Thyroid gland (tissue), 4 donors: ENCODE data around the gene GAB3. TPM values are rescaled to one million over a fixed set of nuclear protein-coding genes. Genes with fewer than 3 reads are reported as not detected.

Experiments
- DNase-seq, 2 donors: peaks; one replicate each; pipeline ENCODE4 v3.0.0-alpha.2; 2019
- H3K27ac ChIP-seq, 3 donors: fragments of 200-600 bp; sonication (generic); 1 replicate in 2 of 3; 2 replicates in 1 of 3; pipeline ENCODE4 v1.5.1; 2016 to 2019; ENCODE audit warnings: mild to moderate bottlenecking in 1 of 3, moderate library complexity in 1 of 3
- H3K27me3 ChIP-seq: fragments of 200-600 bp; sonication (generic); one replicate; pipeline ENCODE4 v1.5.1; 2019
- H3K36me3 ChIP-seq, 2 donors: fragments of 200-600 bp; sonication (generic); one replicate each; pipeline ENCODE4 v1.5.1; 2016 to 2019
- H3K4me1 ChIP-seq, 2 donors: fragments of 200-600 bp; sonication (generic); one replicate each; pipeline ENCODE4 v1.5.1; 2017 to 2019
- H3K4me3 ChIP-seq, 3 donors: fragments of 200-600 bp; sonication (generic); replicated peaks in 1 of 3; 1 replicate in 2 of 3; 2 replicates in 1 of 3; pipeline ENCODE4 v1.5.1; 2016; ENCODE audit warnings: mild to moderate bottlenecking in 1 of 3
- H3K9me3 ChIP-seq: fragments of 200-600 bp; sonication (generic); one replicate; pipeline ENCODE4 v1.5.1; 2017
- POLR2A ChIP-seq, 2 donors: fragments of 450-650 bp; IDR thresholded peaks; one replicate each; pipeline ENCODE4 v1.6.1; 2017; ENCODE audit warnings: antibody characterized with exemption in 2 of 2, mild to moderate bottlenecking in 2 of 2, moderate library complexity in 1 of 2
- WGBS, 2 donors: methylation state at CpG; one replicate each; pipeline ENCODE4 v1.1.5; 2017; 5-methylcytosine and 5-hydroxymethylcytosine counted together
- intact Hi-C: fragments of 100-400 bp; cut with DNase I; formaldehyde crosslinking; loops from one replicate; pipeline ENCODE4 v1.15.1; 2023
- total RNA-seq, 4 donors: library from RNA; depleted of rRNA; stranded (reverse); fragments of >200 nt; gene quantifications; one replicate each; pipeline ENCODE4 v1.2.3, GENCODE V29; 2016
- TF ChIP-seq, protein P1 (sequence below), 6 experiments: fragments of 200-600 bp in 3 of 6; fragments of 450-650 bp in 3 of 6; sonication (generic) in 3 of 6; IDR thresholded peaks; one replicate each; pipeline ENCODE4 v1.5.1; 2016 to 2019; ENCODE audit warnings: antibody characterized with exemption in 6 of 6, mild to moderate bottlenecking in 2 of 6, inconsistent platforms in 1 of 6, moderate library complexity in 1 of 6

The GAB3 gene
- total RNA-seq, 4 donors from 2014 or later = 5.8 to 10.2 (median 8.1) TPM

DNA sequence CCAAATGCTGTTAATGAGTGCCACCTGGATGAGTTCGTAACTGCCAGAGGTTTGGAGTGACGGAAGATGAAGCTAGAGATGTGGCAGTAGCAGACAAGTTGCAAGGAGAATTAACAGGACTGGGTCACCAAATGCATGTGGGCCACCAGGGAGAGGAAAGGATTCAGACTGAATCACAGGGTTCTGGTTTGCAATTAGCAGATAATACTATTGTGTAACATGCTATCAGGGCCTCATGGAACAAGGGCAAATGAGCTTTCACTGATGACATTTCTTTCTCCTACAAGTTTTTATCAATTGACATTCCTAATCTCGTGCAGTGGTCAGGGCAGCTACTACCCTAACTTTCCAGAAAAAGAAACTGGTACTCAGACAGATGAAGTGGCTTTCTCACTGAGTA is 21.4 kb downstream of the GAB3 start:
- Histone ChIP-seq H3K36me3 (no peaks in the 10 kb centered on the region), H3K27me3 (no peaks in the 10 kb centered on the region), H3K9me3 (no peaks in the 10 kb centered on the region), H3K27ac (peak overlapping the region; percentile 71 to 91 (median 79)), H3K4me3 (no peak overlapping the region), H3K4me1 (peaks cover 53 to 65% of the 10 kb centered on the region in 2 donors)
- WGBS, 2 donors = 56 to 58% methylated on average over 3 of the region's 3 CpGs
- DNase-seq = no peak
- TF ChIP-seq POLR2A (IDR thresholded peaks at IDR 0.05) = no peak
- TF ChIP-seq, protein P1, sequence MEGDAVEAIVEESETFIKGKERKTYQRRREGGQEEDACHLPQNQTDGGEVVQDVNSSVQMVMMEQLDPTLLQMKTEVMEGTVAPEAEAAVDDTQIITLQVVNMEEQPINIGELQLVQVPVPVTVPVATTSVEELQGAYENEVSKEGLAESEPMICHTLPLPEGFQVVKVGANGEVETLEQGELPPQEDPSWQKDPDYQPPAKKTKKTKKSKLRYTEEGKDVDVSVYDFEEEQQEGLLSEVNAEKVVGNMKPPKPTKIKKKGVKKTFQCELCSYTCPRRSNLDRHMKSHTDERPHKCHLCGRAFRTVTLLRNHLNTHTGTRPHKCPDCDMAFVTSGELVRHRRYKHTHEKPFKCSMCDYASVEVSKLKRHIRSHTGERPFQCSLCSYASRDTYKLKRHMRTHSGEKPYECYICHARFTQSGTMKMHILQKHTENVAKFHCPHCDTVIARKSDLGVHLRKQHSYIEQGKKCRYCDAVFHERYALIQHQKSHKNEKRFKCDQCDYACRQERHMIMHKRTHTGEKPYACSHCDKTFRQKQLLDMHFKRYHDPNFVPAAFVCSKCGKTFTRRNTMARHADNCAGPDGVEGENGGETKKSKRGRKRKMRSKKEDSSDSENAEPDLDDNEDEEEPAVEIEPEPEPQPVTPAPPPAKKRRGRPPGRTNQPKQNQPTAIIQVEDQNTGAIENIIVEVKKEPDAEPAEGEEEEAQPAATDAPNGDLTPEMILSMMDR (IDR thresholded peaks at IDR 0.05) = no peak
- intact Hi-C loops = no loop called here

DNA sequence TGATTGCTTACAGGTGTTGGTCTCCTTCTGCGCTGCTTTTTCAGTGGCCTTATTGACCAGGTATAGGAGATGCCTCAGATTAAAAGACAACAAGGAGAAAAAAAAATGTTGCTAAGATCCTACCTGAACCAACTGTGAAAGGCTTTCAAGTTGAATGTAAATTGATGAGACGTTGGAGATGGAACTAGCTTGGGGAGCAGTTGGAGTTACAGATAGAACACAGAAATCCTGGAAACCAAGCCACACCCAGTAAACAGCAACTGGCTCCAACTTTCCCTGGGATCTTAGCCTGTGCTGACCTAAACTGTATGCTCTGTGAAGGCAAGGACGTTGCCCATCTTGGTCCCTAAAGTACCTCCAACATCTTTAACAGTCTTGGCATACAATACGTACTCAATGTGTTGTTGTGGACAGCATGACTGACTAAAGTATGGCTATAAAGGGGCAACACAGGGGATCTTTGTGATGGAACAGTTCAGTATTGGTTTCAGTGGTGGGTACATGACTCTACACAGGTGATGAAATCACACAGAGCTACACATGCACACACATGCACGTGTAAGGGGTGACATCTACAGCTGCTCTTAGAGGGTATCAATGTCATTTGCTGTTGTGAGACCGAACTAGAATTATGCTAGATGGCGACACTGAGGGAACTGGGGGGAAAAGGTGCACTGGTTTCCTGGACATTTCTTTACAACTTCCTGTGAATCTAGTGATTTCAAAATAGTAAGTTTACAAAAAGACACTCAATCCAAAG is 22.3 kb downstream of the GAB3 start:
- no peaks in the 10 kb centered on the region for H3K27me3 ChIP-seq
- no peaks in the 10 kb centered on the region for H3K9me3 ChIP-seq
- H3K4me3 ChIP-seq = no peak overlapping the region
- DNase-seq = no peak
- WGBS, 2 donors = 83 to 84% methylated on average over 7 of the region's 7 CpGs
- peaks cover 45 to 56% of the 10 kb centered on the region in 2 donors for H3K4me1 ChIP-seq
- peak overlapping the region; percentile 74 to 91 (median 79) for H3K27ac ChIP-seq
- TF ChIP-seq, protein P1 (IDR thresholded peaks at IDR 0.05) = no peak
- no peak for TF ChIP-seq POLR2A (IDR thresholded peaks at IDR 0.05)
- intact Hi-C loops = no loop called here
- no peaks in the 10 kb centered on the region for H3K36me3 ChIP-seq

DNA sequence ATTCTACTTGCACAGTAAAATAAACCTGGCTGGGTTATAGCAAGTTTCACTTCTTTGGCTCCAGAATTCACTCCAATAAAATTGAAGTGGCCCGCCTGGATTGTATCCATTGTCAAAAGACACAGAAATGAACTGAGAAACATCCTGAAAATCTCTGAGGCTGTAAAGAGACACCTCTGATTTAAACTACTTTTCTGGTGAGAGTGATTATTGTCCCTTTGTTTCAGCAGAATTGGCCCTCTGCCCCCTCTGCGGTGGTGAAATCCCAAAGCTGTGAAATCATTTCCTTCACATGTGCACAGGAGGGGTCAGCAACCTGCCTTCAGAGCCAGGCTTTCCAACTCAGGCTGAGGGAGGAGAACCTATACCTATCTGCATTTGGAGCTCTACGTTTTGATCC is 23.0 kb downstream of the GAB3 start:
- H3K4me1 ChIP-seq = peaks cover 37 to 56% of the 10 kb centered on the region in 2 donors
- peak; percentile 61 to 65 for DNase-seq
- H3K9me3 ChIP-seq = no peaks in the 10 kb centered on the region
- H3K36me3 ChIP-seq = no peaks in the 10 kb centered on the region
- H3K27ac ChIP-seq = peak overlapping the region; percentile 74 to 91 (median 79)
- no peak overlapping the region for H3K4me3 ChIP-seq
- 37 to 39% methylated on average over 3 of the region's 3 CpGs for whole genome bisulfite sequencing, 2 donors
- no peak for TF ChIP-seq POLR2A (IDR thresholded peaks at IDR 0.05)
- TF ChIP-seq, protein P1 (IDR thresholded peaks at IDR 0.05) = no peak
- no peaks in the 10 kb centered on the region for H3K27me3 ChIP-seq
- intact Hi-C loops = no loop called here

DNA sequence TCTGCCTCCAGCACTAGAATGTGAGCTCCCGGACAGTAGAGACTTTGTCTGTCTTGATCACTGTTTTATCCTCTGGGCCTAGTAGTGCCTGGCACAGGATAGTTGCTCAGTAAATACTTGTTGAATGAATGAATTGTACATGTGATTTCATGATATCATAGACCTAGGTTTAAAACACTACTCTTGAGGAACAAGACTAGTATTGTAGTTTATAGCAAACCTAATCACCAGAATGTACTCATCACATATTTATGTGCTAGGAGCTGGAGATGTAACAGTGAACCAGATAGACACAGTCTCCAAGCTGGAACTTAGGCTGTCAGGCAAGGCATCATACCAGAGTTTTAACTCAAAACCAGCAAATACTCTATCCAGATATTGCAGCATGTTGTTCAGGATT is 23.5 kb downstream of the GAB3 start:
- 94 to 100% methylated on average over 1 of the region's 1 CpG for WGBS, 2 donors
- intact Hi-C loops = no loop called here
- H3K27me3 ChIP-seq = no peaks in the 10 kb centered on the region
- no peaks in the 10 kb centered on the region for H3K9me3 ChIP-seq
- no peak overlapping the region for H3K4me3 ChIP-seq
- peak overlapping the region; percentile 74 to 91 (median 79) for H3K27ac ChIP-seq
- H3K36me3 ChIP-seq = no peaks in the 10 kb centered on the region
- no peak for TF ChIP-seq POLR2A (IDR thresholded peaks at IDR 0.05)
- TF ChIP-seq, protein P1 (IDR thresholded peaks at IDR 0.05) = no peak
- peaks cover 35 to 56% of the 10 kb centered on the region in 2 donors for H3K4me1 ChIP-seq
- no peak for DNase-seq

DNA sequence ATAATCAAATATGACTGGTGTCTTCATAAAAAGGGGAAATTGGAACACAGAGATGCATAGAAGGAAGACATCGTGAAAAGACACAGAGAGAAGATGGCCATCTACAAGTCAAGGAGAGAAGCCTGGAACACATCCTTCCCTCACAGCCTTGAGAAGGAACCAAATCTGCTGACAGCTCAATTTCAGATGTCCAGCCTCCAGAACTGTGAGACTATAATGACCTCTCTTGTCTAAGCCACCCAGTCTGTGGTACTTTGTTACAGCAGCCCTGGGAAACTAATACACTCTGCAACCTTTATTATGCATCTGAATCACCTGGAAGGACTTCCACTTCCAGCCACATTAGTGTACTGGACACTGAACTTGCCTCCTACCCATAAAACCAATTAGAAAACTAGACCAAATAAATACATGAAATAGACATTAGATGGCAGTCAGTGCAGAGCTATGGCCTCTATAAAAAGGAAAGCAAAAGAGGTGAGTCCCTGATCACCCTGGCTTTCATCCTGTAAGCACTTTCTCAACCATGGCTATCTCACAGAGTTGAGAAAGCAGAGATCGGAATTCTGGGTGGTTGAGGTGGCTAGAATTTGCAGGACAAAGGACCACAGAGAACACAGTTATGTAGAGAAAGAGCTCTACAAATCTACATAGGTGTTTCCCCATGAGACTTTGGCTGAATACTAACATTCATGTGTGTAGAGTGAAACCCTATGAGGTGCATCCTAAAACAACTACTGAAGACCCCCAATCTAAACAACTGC is 25.7 kb downstream of the GAB3 start:
- intact Hi-C loops = no loop called here
- no peaks in the 10 kb centered on the region for H3K36me3 ChIP-seq
- H3K27ac ChIP-seq = no peak overlapping the region
- H3K4me3 ChIP-seq = no peak overlapping the region
- no peaks in the 10 kb centered on the region for H3K27me3 ChIP-seq
- DNase-seq = no peak
- peaks cover 21 to 39% of the 10 kb centered on the region in 2 donors for H3K4me1 ChIP-seq
- TF ChIP-seq, protein P1 (IDR thresholded peaks at IDR 0.05) = no peak
- no peak for TF ChIP-seq POLR2A (IDR thresholded peaks at IDR 0.05)
- WGBS, 2 donors = 79 to 90% methylated on average over 2 of the region's 2 CpGs
- no peaks in the 10 kb centered on the region for H3K9me3 ChIP-seq
